Endothelial cell of umbilical vein (primary cell): Measurements from ENCODE around the gene LCN2.

Experiments used
- CTCF ChIP-seq, 2 donors: IDR thresholded peaks; 1 replicate in 1 of 2; 2 replicates in 1 of 2; pipeline ENCODE4 v1.5.1; 2011; ENCODE audit warnings: low read length in 2 of 2, mild to moderate bottlenecking in 2 of 2, moderate library complexity in 2 of 2, control low read depth in 1 of 2, inconsistent platforms in 1 of 2, low read depth in 1 of 2; ENCODE audit not compliant: insufficient read depth in 1 of 2; ENCODE audit errors: extremely low read depth in 1 of 2
- JUN ChIP-seq: IDR thresholded peaks from 2 replicates; pipeline ENCODE4 v1.6.1; 2011; ENCODE audit warnings: borderline replicate concordance, low read depth; ENCODE audit not compliant: insufficient read length, insufficient read depth
- POLR2A ChIP-seq: IDR thresholded peaks from 2 replicates; pipeline ENCODE4 v1.6.1; 2012; ENCODE audit warnings: low read depth, mild to moderate bottlenecking, control low read depth, low read length

- no peak for TF ChIP-seq POLR2A
- no peak for TF ChIP-seq CTCF (IDR thresholded peaks at IDR 0.05; ENCODE audit: extremely low read depth in 1 of 2, insufficient read depth in 1 of 2, low read depth in 1 of 2, low read length in 2 of 2)
- no peak for TF ChIP-seq JUN
Observed at GRCh38 chr9:128123451-128124080, 25.7 kb upstream of the LCN2 start.
